Vagina (tissue), 2 donors: ENCODE measurements around the gene HTR6. TPM values are rescaled to one million over a fixed set of nuclear protein-coding genes. Genes with fewer than 3 reads are reported as not detected.
A peak's percentile ranks its signal among the peaks of the same experiment; 100 is the strongest.
"Not testable (repeated sequence)": the region's sequence is repeated elsewhere in the genome, so short reads cannot be mapped to it uniquely, and the experiment has no call there.

Source experiments
- DNase-seq, 2 donors: peaks; one replicate each; pipeline ENCODE4 v3.0.0-alpha.2; 2017; ENCODE audit errors: extremely low spot score in 2 of 2
- H3K27ac ChIP-seq: fragments of 200-600 bp; sonication (generic); one replicate; pipeline ENCODE4 v1.5.1; 2019
- H3K27me3 ChIP-seq: fragments of 200-600 bp; sonication (generic); one replicate; pipeline ENCODE4 v1.5.1; 2019
- H3K36me3 ChIP-seq, 2 donors: fragments of 200-600 bp; sonication (generic); one replicate each; pipeline ENCODE4 v1.5.1; 2017 to 2019
- H3K4me1 ChIP-seq: fragments of 200-600 bp; sonication (generic); one replicate; pipeline ENCODE4 v1.5.1; 2019
- H3K4me3 ChIP-seq, 2 donors: fragments of 200-600 bp; sonication (generic); 1 replicate in 1 of 2; 2 replicates in 1 of 2; pipeline ENCODE4 v1.5.1; 2016 to 2019
- H3K9me3 ChIP-seq: fragments of 200-600 bp; sonication (generic); one replicate; pipeline ENCODE4 v1.5.1; 2019
- POLR2A ChIP-seq, 2 donors: fragments of 450-650 bp; IDR thresholded peaks; one replicate each; pipeline ENCODE4 v1.6.1; 2017; ENCODE audit warnings: antibody characterized with exemption in 2 of 2, mild to moderate bottlenecking in 2 of 2, moderate library complexity in 2 of 2
- POLR2AphosphoS5 ChIP-seq, 2 donors: sonication (generic); formaldehyde crosslinking; IDR thresholded peaks; one replicate each; pipeline ENCODE4 v1.9.0; 2017; ENCODE audit warnings: antibody characterized with exemption in 2 of 2, mild to moderate bottlenecking in 2 of 2, low read depth in 1 of 2; ENCODE audit not compliant: insufficient read depth in 1 of 2
- intact Hi-C: fragments of 100-400 bp; cut with DNase I; formaldehyde crosslinking; loops from one replicate; pipeline ENCODE4 v1.15.1; 2023
- total RNA-seq: library from RNA; depleted of rRNA; stranded (reverse); fragments of >200 nt; gene quantifications from one replicate; pipeline ENCODE4 v1.2.3, GENCODE V29; 2016
- TF ChIP-seq, protein P1 (sequence below), 3 experiments: fragments of 450-650 bp in 2 of 3; fragments of 200-600 bp in 1 of 3; sonication (generic) in 1 of 3; IDR thresholded peaks; one replicate each; pipeline ENCODE4 v1.5.1; 2017 to 2019; ENCODE audit warnings: antibody characterized with exemption in 3 of 3, mild to moderate bottlenecking in 2 of 3, moderate library complexity in 2 of 3

The HTR6 gene
- total RNA-seq, 1 donor from 2014 or later = not detected

DNA sequence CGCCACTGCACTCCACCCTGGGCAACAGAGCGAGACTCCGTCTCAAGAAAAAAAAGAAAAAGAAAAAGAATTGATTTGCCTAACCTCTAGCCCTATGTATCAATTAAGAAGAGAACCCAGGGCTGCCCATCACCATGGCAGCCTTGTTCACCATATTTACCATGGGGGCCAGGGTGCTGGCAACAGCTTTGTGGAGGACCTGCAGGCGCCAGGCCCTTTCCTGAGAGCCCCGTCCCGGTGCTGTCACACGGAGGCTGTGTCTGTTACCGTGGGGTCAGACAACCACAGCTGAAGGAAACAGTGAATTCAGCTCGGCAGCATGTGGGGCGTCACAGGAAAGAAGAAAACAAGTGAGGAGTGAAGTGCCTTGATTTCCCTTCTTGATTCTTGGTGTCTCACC is 27.1 kb upstream of the HTR6 start:
- no peak for TF ChIP-seq POLR2AphosphoS5 (IDR thresholded peaks at IDR 0.05; ENCODE audit: insufficient read depth in 1 of 2, low read depth in 1 of 2)
- TF ChIP-seq, protein P1, sequence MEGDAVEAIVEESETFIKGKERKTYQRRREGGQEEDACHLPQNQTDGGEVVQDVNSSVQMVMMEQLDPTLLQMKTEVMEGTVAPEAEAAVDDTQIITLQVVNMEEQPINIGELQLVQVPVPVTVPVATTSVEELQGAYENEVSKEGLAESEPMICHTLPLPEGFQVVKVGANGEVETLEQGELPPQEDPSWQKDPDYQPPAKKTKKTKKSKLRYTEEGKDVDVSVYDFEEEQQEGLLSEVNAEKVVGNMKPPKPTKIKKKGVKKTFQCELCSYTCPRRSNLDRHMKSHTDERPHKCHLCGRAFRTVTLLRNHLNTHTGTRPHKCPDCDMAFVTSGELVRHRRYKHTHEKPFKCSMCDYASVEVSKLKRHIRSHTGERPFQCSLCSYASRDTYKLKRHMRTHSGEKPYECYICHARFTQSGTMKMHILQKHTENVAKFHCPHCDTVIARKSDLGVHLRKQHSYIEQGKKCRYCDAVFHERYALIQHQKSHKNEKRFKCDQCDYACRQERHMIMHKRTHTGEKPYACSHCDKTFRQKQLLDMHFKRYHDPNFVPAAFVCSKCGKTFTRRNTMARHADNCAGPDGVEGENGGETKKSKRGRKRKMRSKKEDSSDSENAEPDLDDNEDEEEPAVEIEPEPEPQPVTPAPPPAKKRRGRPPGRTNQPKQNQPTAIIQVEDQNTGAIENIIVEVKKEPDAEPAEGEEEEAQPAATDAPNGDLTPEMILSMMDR (IDR thresholded peaks at IDR 0.05) = no peak
- no peak for TF ChIP-seq POLR2A (IDR thresholded peaks at IDR 0.05)
- intact Hi-C loops = no loop called here
- no peak for DNase-seq
- H3K27me3 ChIP-seq = no peaks in the 10 kb centered on the region
- H3K36me3 ChIP-seq = no peaks in the 10 kb centered on the region
- H3K4me1 ChIP-seq = peaks cover 22% of the 10 kb centered on the region
- H3K4me3 ChIP-seq = no peak overlapping the region
- no peak overlapping the region for H3K27ac ChIP-seq
- H3K9me3 ChIP-seq = no peaks in the 10 kb centered on the region

DNA sequence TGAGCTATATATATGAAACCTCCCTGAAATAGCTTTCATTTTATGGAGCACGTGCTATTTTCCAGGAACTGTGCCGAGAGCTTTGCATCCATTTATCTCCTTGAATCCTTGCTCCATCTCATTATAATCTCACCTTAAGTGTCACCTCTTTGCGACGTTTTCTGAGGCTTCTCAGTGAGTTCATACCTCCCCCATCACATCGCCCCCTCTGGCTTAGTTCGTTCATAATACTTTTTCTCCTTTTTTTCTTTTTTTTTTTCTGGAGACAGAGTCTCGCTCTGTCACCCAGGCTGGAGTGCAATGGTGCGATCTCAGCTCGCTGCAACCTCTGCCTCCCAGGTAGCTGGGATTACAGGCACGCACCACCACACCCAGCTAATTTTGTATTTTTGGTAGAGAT is 25.4 kb upstream of the HTR6 start:
- intact Hi-C loops, H3K27me3 ChIP-seq, H3K36me3 ChIP-seq, H3K9me3 ChIP-seq, DNase-seq, H3K4me3 ChIP-seq: not testable (repeated sequence)
- Histone ChIP-seq H3K27ac (peak overlapping the region; percentile 98), H3K4me1 (peaks cover 25% of the 10 kb centered on the region)

- intact Hi-C loops = loop anchor here (5.0 kb wide), 1 partner anchor 43 kb away; a partner anchor contains a TSS
These were observed 24.7 kb upstream of the HTR6 start for GRCh38 chr1:19639999-19640362.

DNA sequence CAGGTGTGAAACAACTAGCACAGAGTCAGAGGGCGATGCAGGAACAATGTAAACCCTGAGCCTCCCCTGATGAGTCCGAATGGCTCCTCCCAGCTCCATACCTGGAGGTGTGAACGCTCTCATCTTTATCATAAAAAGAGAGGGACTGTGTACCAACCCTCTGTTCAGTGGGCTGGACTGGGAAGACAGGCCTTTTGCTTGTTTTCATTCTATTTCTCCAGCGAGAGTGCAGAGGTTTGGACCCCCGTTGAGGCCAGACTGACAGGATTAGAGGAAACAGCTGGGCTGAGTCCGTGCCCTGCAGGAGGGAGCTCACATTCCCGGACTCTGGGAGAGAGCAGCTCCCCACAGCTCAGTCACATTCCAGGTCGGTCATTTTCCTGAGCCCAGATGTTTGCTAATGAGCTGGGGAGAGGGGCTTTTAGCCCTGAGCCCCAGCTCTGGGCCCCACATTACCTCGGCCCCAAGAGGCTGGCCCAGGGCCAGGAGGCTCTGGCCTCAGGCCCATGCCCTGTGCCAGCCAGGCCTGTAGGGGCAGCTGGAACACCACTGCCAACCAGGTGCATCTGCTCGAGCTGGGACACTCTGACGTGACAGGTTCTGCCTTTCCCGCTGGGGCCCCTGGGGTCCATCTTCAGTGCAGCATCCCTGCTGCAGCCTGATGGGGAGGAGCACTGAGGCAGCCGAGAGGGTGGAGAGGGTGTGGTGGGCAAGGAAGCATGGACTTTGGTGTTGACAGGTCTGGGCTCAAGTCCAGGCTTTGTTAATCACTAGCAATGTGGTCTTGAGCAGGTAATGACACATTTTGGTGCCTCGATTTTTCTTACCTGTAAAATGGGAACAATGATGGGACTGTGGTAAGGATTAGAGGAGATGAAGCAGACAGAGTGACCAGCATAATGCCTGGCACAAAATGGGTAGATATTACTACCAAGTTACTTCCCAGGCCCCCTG is 24.0 kb upstream of the HTR6 start:
- no peak for DNase-seq
- intact Hi-C loops = loop anchor here (5.0 kb wide), 1 partner anchor 43 kb away; a partner anchor contains a TSS
- peak overlapping the region; percentile 98 for H3K27ac ChIP-seq
- H3K27me3 ChIP-seq = no peaks in the 10 kb centered on the region
- TF ChIP-seq POLR2AphosphoS5 (IDR thresholded peaks at IDR 0.05; ENCODE audit: insufficient read depth in 1 of 2, low read depth in 1 of 2) (no peak), POLR2A (IDR thresholded peaks at IDR 0.05) (no peak)
- TF ChIP-seq, protein P1 (IDR thresholded peaks at IDR 0.05) = no peak
- no peak overlapping the region for H3K4me3 ChIP-seq
- no peaks in the 10 kb centered on the region for H3K36me3 ChIP-seq
- no peaks in the 10 kb centered on the region for H3K9me3 ChIP-seq
- peaks cover 31% of the 10 kb centered on the region for H3K4me1 ChIP-seq

More at GRCh38 chr1:19639999-19640362, 24.7 kb upstream of the HTR6 start:
- Histone ChIP-seq H3K4me3 (no peak overlapping the region), H3K36me3 (no peaks in the 10 kb centered on the region), H3K9me3 (no peaks in the 10 kb centered on the region), H3K27ac (peak overlapping the region; percentile 98), H3K27me3 (no peaks in the 10 kb centered on the region), H3K4me1 (peaks cover 25% of the 10 kb centered on the region)
- TF ChIP-seq, protein P1 (IDR thresholded peaks at IDR 0.05) = no peak
- peak in 1 of 2 donors; percentile 56 for TF ChIP-seq POLR2AphosphoS5 (IDR thresholded peaks at IDR 0.05; ENCODE audit: insufficient read depth in 1 of 2, low read depth in 1 of 2)
- no peak for DNase-seq

GRCh38 chr1:19643121-19643520 is 21.6 kb upstream of the HTR6 start:
- no peaks in the 10 kb centered on the region for H3K27me3 ChIP-seq
- intact Hi-C loops = loop anchor here (5.0 kb wide), 1 partner anchor 46 kb away; a partner anchor contains a TSS
- peak overlapping the region; percentile 98 for H3K27ac ChIP-seq
- H3K9me3 ChIP-seq = no peaks in the 10 kb centered on the region
- H3K4me3 ChIP-seq = peak overlapping the region; percentile 82 to 94
- no peak for DNase-seq
- TF ChIP-seq, protein P1 (IDR thresholded peaks at IDR 0.05) = no peak
- TF ChIP-seq POLR2AphosphoS5 (IDR thresholded peaks at IDR 0.05; ENCODE audit: insufficient read depth in 1 of 2, low read depth in 1 of 2) = peak in 1 of 2 donors; percentile 54
- H3K36me3 ChIP-seq = no peaks in the 10 kb centered on the region
- H3K4me1 ChIP-seq = peaks cover 56% of the 10 kb centered on the region
